Measurements from ENCODE around the gene ZMIZ1.

GRCh38 chr10:79044036-79044632, 24.6 kb upstream of the ZMIZ1 start:
- no peak for TF ChIP-seq CTCF (conservative IDR thresholded peaks at IDR 0.05 in 1 of 2, IDR thresholded peaks at IDR 0.05 in 1 of 2; ENCODE audit: low read depth in 1 of 2, low read length in 2 of 2)
- TF ChIP-seq EZH2 (IDR thresholded peaks at IDR 0.05; ENCODE audit: low read length, missing control alignments), result no peak

Data from fibroblast of lung (primary cell).